ENCODE measurements around the gene ATP5ME.

DNA sequence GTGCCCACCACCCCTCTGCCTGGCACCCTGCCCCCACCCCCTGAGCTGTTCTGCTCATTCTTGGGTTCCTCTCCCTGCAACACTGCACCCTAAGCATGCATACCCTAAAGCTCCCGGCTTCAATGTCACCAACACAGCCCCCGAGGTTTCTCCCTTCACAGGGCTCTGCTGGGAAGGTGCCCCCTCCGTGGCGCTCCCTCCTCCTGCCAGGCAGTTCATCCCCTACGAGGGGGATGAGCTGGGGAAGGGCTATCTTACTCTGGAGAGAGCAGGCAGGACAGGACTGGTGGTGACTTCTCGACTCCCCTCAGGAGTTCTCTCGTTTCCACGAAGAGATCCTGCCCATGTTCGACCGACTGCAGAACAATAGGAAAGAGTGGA is 6.5 kb downstream of the ATP5ME start:
- TF ChIP-seq ZNF274 (IDR thresholded peaks at IDR 0.05; ENCODE audit: low read depth, low read length) (no peak), YY1 (IDR thresholded peaks at IDR 0.05; ENCODE audit: insufficient read depth, insufficient read length) (no peak), SUZ12 (IDR thresholded peaks at IDR 0.05; ENCODE audit: extremely low read depth, insufficient read depth, insufficient read length) (no peak)
